K562 (cell line): ENCODE results near the gene ATG10. TPM values are rescaled to one million over a fixed set of nuclear protein-coding genes. Genes with fewer than 3 reads are reported as not detected.

Experiments
- ARID1B ChIP-seq: fragments of 450-650 bp; IDR thresholded peaks from 2 replicates; pipeline ENCODE4 v1.6.1; 2016; ENCODE audit warnings: antibody characterized with exemption, mild to moderate bottlenecking, inconsistent platforms
- CHAMP1 ChIP-seq: fragments of 450-650 bp; IDR thresholded peaks from 2 replicates; pipeline ENCODE4 v1.6.1; 2016; ENCODE audit warnings: mild to moderate bottlenecking
- CREB5 ChIP-seq: fragments of 250-450 bp; sonication (Bioruptor Pico); IDR thresholded peaks from 2 replicates; pipeline ENCODE4 v1.5.0; 2020; ENCODE audit warnings: mild to moderate bottlenecking
- E2F8 ChIP-seq: fragments of 450-650 bp; IDR thresholded peaks from 2 replicates; pipeline ENCODE4 v1.7.1; 2018; ENCODE audit warnings: mild to moderate bottlenecking, low read depth; ENCODE audit not compliant: partially characterized antibody
- MAFG ChIP-seq: fragments of 450-650 bp; conservative IDR thresholded peaks from 2 replicates; pipeline ENCODE4 v1.6.1; 2016; ENCODE audit warnings: missing genetic modification characterization, missing compliant biosample characterization
- NFE2 ChIP-seq: IDR thresholded peaks from 2 replicates; pipeline ENCODE4 v1.6.1; 2014; ENCODE audit warnings: antibody characterized with exemption, low read depth
- PRDM10 ChIP-seq: fragments of 450-650 bp; IDR thresholded peaks from 2 replicates; pipeline ENCODE4 v1.6.1; 2018; ENCODE audit not compliant: partially characterized antibody
- PREB ChIP-seq: sonication (generic); formaldehyde crosslinking; IDR thresholded peaks from 2 replicates; pipeline ENCODE4 v1.8.1; 2023; ENCODE audit warnings: mild to moderate bottlenecking, missing genetic modification reagents
- RBFOX2 ChIP-seq: fragments of 200-400 bp; formaldehyde crosslinking; IDR thresholded peaks from 2 replicates; pipeline ENCODE4 v1.6.1; 2017; ENCODE audit warnings: low read depth, mild to moderate bottlenecking, low read length, moderate library complexity
- RUNX1 ChIP-seq: sonication (generic); IDR thresholded peaks from 2 replicates; pipeline ENCODE4 v1.6.1; 2016; ENCODE audit warnings: antibody characterized with exemption, low read depth
- ZBTB5 ChIP-seq: fragments of 450-650 bp; IDR thresholded peaks from 2 replicates; pipeline ENCODE4 v1.6.1; 2017; ENCODE audit warnings: antibody characterized with exemption
- ZNF12 ChIP-seq: sonication (generic); formaldehyde crosslinking; IDR thresholded peaks from 2 replicates; pipeline ENCODE4 v1.4.0; 2020; ENCODE audit warnings: mild to moderate bottlenecking, missing genetic modification reagents
- polyA plus RNA-seq, 8 experiments: library from polyadenylated mRNA; depleted of rRNA in 4 of 8; stranded (reverse) in 5 of 8; unstranded in 3 of 8; fragments of >200 nt; fragmentation: Nextera tagmentation in 2 of 8; fragmentation: Illumina TruSeq in 1 of 8; extraction: Ambion mirVana in 2 of 8; extraction: Trizol in 1 of 8; gene quantifications; 2 replicates each; pipeline versions ENCODE4 v1.2.1 to v1.2.3, GENCODE V29; 2011 to 2014; ENCODE audit warnings: inconsistent platforms in 1 of 8, missing spikeins in 1 of 8
- total RNA-seq, 7 experiments: library from RNA; depleted of rRNA in 6 of 7; stranded (reverse); fragments of >200 nt in 6 of 7; fragmentation: Illumina TruSeq in 2 of 7; extraction: Trizol in 2 of 7; gene quantifications; 2 replicates each; pipeline versions ENCODE4 v1.2.1 to v1.2.3, GENCODE V29; 2011 to 2021; ENCODE audit warnings: low replicate concordance in 1 of 7

Gene ATG10
- total and polyA plus RNA-seq, 9 of the 15 experiments (the other 6 are each of a cell fraction or from before 2014, with no cell fraction given): 7.0 to 18.8 (median 14.6) TPM

GRCh38 chr5:82142217-82142841 is 170.5 kb downstream of the ATG10 start (continued):
- TF ChIP-seq ZBTB5 (no peak), RUNX1 (no peak), ARID1B (peak; percentile 15; the same call in 1 of the 2 replicates), MAFG (peak; percentile 82), RBFOX2 (no peak), E2F8 (no peak), CHAMP1 (no peak), PRDM10 (no peak), PREB (CRISPR knock-in tag) (no peak), NFE2 (peak; percentile 62), ZNF12 (CRISPR knock-in tag) (no peak), CREB5 (CRISPR knock-in tag) (no peak)
